OCI-LY7 (cell line): ENCODE results near the gene CAPN8. TPM values are rescaled to one million over a fixed set of nuclear protein-coding genes. Genes with fewer than 3 reads are reported as not detected.

Experiments
- BruUV-seq: library from RNA; stranded (reverse); fragments of 400-500 nt; replicated peaks from 2 replicates; lab custom pipeline; 2021; lab: Mats Ljungman, UMichigan
- CTCF ChIA-PET: fragments of 300-600 bp; sonication (Branson Sonifier 250); formaldehyde crosslinking; loops from one replicate; lab custom pipeline; 2022; ENCODE audit warnings: antibody characterized with exemption; ENCODE audit not compliant: unreplicated experiment; lab: Charles Lee
- POLR2A ChIA-PET: fragments of 300-600 bp; sonication (Branson Sonifier 250); formaldehyde crosslinking; loops from one replicate; lab custom pipeline; 2022; ENCODE audit warnings: antibody characterized with exemption; lab: Charles Lee
- DNase-seq: peaks from one replicate; pipeline ENCODE4 v3.0.0-alpha.2; 2015; ENCODE audit warnings: low spot score
- H2AFZ ChIP-seq: fragments of 200-600 bp; sonication (generic), shearing (Covaris generic); 2 replicates; pipeline ENCODE4 v1.6.1; 2014; ENCODE audit warnings: mild to moderate bottlenecking, antibody characterized with exemption, low read length, moderate library complexity
- H3K27ac ChIP-seq: fragments of 200-600 bp; sonication (generic); 2 replicates; pipeline ENCODE4 v1.5.1; 2014; ENCODE audit warnings: mixed run types, low read depth, mild to moderate bottlenecking, moderate library complexity, low read length, inconsistent platforms; ENCODE audit not compliant: poor library complexity, severe bottlenecking
- H3K36me3 ChIP-seq: fragments of 200-600 bp; sonication (generic); 2 replicates; pipeline ENCODE4 v1.6.1; 2014; ENCODE audit warnings: mild to moderate bottlenecking, antibody characterized with exemption, low read length, moderate library complexity, mixed read lengths; ENCODE audit not compliant: insufficient read depth
- H3K4me1 ChIP-seq: fragments of 200-600 bp; sonication (generic); 2 replicates; pipeline ENCODE4 v1.5.1; 2014; ENCODE audit warnings: mild to moderate bottlenecking, low read length; ENCODE audit not compliant: insufficient read depth, poor library complexity, severe bottlenecking
- H3K4me2 ChIP-seq: fragments of 200-600 bp; sonication (generic); 2 replicates; pipeline ENCODE4 v1.6.1; 2014; ENCODE audit warnings: mild to moderate bottlenecking, low read length
- H3K4me3 ChIP-seq: fragments of 200-600 bp; sonication (generic); 2 replicates; pipeline ENCODE4 v1.5.1; 2014; ENCODE audit warnings: mild to moderate bottlenecking, low read depth, low read length; ENCODE audit not compliant: poor library complexity, severe bottlenecking
- H3K79me2 ChIP-seq: fragments of 200-600 bp; sonication (generic); 2 replicates; pipeline ENCODE4 v1.6.1; 2016; ENCODE audit warnings: low read depth, mild to moderate bottlenecking, low read length, moderate library complexity, mixed read lengths; ENCODE audit not compliant: insufficient read depth
- H3K9me2 ChIP-seq: fragments of 200-600 bp; sonication (generic); 2 replicates; pipeline ENCODE4 v1.6.1; 2016; ENCODE audit warnings: mild to moderate bottlenecking, low read length, mixed read lengths; ENCODE audit not compliant: insufficient read depth
- H3K9me3 ChIP-seq: fragments of 200-600 bp; sonication (generic); 2 replicates; pipeline ENCODE4 v1.6.1; 2014; ENCODE audit warnings: mild to moderate bottlenecking, mixed run types, low read length, mixed read lengths
- H4K20me1 ChIP-seq: fragments of 200-600 bp; sonication (generic); 2 replicates; pipeline ENCODE4 v1.6.1; 2014; ENCODE audit warnings: mild to moderate bottlenecking, antibody characterized with exemption, low read length, moderate library complexity, mixed read lengths; ENCODE audit not compliant: insufficient read depth
- CTCF ChIP-seq: fragments of 200-600 bp; sonication (generic); conservative IDR thresholded peaks from 2 replicates; pipeline ENCODE4 v1.5.1; 2014; ENCODE audit warnings: mild to moderate bottlenecking, antibody characterized with exemption, low read length, moderate library complexity, mixed read lengths
- EZH2phosphoT487 ChIP-seq: fragments of 200-600 bp; sonication (generic); IDR thresholded peaks from 2 replicates; pipeline ENCODE4 v1.6.1; 2018; ENCODE audit warnings: low read depth, borderline replicate concordance, mild to moderate bottlenecking, mixed run types, antibody characterized with exemption, low read length, moderate library complexity, mixed read lengths
- intact Hi-C: fragments of 100-400 bp; cut with micrococcal nuclease; formaldehyde crosslinking; loops from one replicate; pipeline ENCODE4 v1.10.0; 2022; ENCODE audit not compliant: unreplicated experiment
- total RNA-seq, 2 experiments: library from RNA; depleted of rRNA in 1 of 2; stranded (reverse); fragments of >200 nt in 1 of 2; shearing (Covaris generic) in 1 of 2; gene quantifications; 2 replicates each; pipeline ENCODE4 v1.2.3, GENCODE V29; 2014 to 2022

The CAPN8 gene
- total RNA-seq, 2 experiments from 2014 or later, result not detected

GRCh38 chr1:223659711-223660110 lies 5.8 kb downstream of the CAPN8 start:
- DNase-seq, result no peak
- no peak overlapping the region for H3K4me3 ChIP-seq

GRCh38 chr1:223657978-223658377 lies 7.5 kb downstream of the CAPN8 start:
- Histone ChIP-seq H3K4me3 (no peak overlapping the region), H3K4me1 (no peaks in the 10 kb centered on the region), H3K9me3 (no peaks in the 10 kb centered on the region), H3K4me2 (no peak overlapping the region), H3K27ac (no peak overlapping the region), H2AFZ (no peak overlapping the region), H3K9me2 (no peaks in the 10 kb centered on the region), H3K36me3 (no peaks in the 10 kb centered on the region), H3K79me2 (no peaks in the 10 kb centered on the region), H4K20me1 (no peaks in the 10 kb centered on the region)
- BruUV-seq, result no TSS peak
- intact Hi-C loops, result no loop called here
- no peak for TF ChIP-seq CTCF
- TF ChIP-seq EZH2phosphoT487, result no peak
- ChIA-PET CTCF (no interaction called here), POLR2A (no interaction called here)
- no peak for DNase-seq

More at GRCh38 chr1:223659711-223660110, 5.8 kb downstream of the CAPN8 start:
- H3K9me3 ChIP-seq, result no peaks in the 10 kb centered on the region
- no peaks in the 10 kb centered on the region for H4K20me1 ChIP-seq
- intact Hi-C loops, result no loop called here
- no peaks in the 10 kb centered on the region for H3K9me2 ChIP-seq
- ChIA-PET CTCF (no interaction called here), POLR2A (no interaction called here)
- no peak overlapping the region for H2AFZ ChIP-seq
- no peaks in the 10 kb centered on the region for H3K79me2 ChIP-seq
- H3K27ac ChIP-seq, result no peak overlapping the region
- no TSS peak for BruUV-seq
- no peaks in the 10 kb centered on the region for H3K4me1 ChIP-seq
- TF ChIP-seq EZH2phosphoT487 (no peak), CTCF (no peak)
- no peaks in the 10 kb centered on the region for H3K36me3 ChIP-seq
- H3K4me2 ChIP-seq, result no peak overlapping the region

- CTCF ChIA-PET, result no interaction called here
- TF ChIP-seq CTCF (no peak), EZH2phosphoT487 (no peak)
- BruUV-seq, result no TSS peak
- POLR2A ChIA-PET, result no interaction called here
- Histone ChIP-seq H3K4me3 (no peak overlapping the region), H3K36me3 (no peaks in the 10 kb centered on the region), H3K4me1 (no peaks in the 10 kb centered on the region), H3K9me3 (no peaks in the 10 kb centered on the region), H4K20me1 (no peaks in the 10 kb centered on the region), H3K4me2 (no peak overlapping the region), H3K27ac (no peak overlapping the region), H2AFZ (no peak overlapping the region), H3K79me2 (no peaks in the 10 kb centered on the region), H3K9me2 (no peaks in the 10 kb centered on the region)
- DNase-seq, result no peak
- intact Hi-C loops, result no loop called here
These were observed 11.4 kb downstream of the CAPN8 start for GRCh38 chr1:223654083-223654482.
